NCI-H226 (cell line): ENCODE measurements around the gene AFDN.
A peak's percentile ranks its signal among the peaks of the same experiment; 100 is the strongest.

ENCODE experiments used
- DNase-seq: peaks from one replicate; pipeline ENCODE4 v3.0.0-alpha.2; 2015

AFDN gene

DNA sequence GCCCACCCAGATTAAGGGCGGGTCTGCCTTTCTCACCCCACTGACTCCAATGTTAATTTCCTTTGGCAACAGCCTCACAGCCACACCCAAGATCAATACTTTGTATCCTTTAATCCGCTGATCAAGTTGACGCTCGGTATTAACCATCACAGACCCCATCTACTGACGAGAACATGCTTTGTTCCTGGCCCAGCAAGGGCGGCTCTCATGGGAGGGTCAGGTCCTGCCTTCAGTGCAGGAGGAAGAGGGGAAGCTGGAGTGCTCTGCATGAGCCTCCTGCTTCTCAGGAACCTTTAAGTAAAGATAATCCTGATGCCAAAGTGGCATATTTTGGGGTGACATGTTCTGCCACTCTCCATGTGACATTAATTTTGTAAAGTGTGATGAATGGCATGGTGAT lies 179.1 kb downstream of the AFDN start:
- no peak for DNase-seq

DNA sequence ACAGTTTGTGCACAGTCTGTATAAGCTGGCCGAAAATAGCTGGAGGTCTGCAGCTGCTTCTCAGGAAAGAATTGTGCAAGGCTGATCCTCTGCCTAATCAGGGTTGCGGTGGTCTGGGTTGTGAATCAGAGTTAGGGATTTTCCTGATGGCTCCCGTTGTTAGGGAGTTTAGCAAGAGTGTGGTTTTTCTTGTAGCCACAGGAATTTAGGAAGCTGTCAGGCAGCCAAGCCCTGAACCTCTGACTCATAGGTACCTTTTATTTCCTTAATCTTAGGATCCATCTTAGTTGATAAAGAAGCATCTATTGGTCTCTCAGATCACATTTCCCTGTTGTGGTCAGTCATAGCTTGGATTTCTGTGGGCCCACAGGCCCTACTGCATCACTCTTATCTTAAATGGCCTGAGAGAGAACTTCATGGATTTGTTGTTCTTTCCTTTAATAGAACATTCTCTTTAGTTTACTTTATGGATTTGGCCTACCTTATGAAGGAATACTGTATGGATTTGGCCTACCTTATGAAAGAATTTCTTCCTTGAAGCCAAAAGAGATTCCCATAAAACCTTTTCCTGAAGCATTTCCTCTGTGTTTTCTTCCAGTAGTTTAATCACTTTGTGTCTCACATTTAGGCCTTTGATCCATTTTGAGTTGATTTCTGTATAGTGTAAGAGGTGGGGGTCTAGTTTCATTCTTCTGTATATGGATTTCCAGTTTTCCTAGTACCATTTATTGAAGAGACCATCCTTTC lies 181.1 kb downstream of the AFDN start:
- peak; percentile 98 for DNase-seq

DNA sequence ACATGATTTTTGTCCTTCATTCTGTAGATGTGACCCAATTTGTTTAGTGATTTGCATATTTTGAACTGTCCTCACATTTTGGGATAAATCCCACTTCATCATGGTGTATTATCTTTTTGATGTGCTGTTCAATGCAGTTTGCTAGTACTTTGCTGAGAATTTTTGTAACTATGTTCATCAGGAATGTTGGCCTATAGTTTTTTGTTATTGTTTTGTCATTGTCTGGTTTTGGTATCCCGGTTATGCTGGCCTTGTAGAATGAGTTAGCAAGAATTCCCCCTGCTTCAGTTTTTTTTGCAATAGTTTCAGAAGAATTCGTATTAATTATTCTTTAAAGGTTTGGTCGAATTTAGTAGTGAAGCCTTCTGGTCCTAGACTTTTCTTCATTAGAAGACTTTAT lies 182.6 kb downstream of the AFDN start:
- DNase-seq = no peak

- no peak for DNase-seq
Observed at GRCh38 chr6:168011291-168011690, 184.6 kb downstream of the AFDN start.

GRCh38 chr6:168012431-168013249 lies 185.9 kb downstream of the AFDN start:
- DNase-seq = no peak

- no peak for DNase-seq
Observed at GRCh38 chr6:168013250-168013915, 186.7 kb downstream of the AFDN start.

- no peak for DNase-seq
Observed at GRCh38 chr6:168014428-168014827, 187.7 kb downstream of the AFDN start.

DNA sequence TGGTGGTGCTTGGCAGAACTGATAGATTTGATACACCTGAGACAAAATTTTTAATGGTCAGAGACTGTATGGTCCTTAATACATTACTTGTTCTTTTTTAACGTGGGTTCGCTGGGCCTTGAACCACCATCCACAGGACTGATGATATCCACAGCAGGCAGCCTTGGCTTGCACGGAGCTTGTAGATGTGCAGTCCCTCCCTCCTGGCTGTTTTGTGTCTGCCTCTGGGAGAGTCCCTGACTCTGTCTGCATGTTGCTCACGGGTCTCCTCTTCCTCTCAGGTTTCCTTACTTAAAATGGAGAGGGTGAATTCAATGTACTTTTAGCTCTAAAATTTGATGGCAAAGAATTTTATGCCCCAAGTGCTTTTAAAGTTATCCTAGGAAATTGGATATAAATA lies 188.3 kb downstream of the AFDN start:
- DNase-seq = no peak

DNA sequence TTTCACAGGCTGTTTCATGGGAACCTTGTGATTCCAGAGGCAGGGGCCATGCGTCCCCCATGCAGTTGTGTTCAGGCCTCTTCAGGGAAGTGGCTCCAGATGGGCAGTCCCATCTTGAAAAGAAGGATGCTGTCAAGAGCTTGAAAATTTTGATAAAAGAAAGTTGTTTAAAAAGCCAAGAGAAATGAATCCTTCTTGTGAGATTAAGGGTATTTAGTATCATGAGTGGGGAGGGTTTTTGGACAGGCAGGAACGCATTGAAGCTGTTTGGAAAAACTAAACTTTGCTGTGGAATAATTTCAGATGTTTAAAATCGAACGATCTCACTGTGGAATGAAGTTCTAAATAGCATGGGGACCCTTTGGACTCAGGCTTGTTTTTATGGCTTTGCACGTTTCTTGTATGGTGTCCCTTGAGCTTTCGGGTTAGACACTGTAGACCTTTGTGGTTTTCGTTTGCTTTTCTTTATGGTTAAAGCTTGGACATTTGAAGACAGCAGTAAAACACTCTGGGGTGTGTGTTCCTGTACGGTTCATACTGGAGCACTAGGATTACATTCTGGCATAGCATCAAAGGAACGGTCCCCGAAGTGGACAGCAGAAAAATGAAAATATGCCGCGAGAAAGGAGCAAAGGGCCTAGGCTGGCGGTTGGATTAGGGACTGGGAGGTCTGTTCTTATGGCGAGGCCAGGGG lies 188.9 kb downstream of the AFDN start:
- DNase-seq = no peak

- no peak for DNase-seq
Observed at GRCh38 chr6:168016176-168016620, 189.5 kb downstream of the AFDN start.

DNA sequence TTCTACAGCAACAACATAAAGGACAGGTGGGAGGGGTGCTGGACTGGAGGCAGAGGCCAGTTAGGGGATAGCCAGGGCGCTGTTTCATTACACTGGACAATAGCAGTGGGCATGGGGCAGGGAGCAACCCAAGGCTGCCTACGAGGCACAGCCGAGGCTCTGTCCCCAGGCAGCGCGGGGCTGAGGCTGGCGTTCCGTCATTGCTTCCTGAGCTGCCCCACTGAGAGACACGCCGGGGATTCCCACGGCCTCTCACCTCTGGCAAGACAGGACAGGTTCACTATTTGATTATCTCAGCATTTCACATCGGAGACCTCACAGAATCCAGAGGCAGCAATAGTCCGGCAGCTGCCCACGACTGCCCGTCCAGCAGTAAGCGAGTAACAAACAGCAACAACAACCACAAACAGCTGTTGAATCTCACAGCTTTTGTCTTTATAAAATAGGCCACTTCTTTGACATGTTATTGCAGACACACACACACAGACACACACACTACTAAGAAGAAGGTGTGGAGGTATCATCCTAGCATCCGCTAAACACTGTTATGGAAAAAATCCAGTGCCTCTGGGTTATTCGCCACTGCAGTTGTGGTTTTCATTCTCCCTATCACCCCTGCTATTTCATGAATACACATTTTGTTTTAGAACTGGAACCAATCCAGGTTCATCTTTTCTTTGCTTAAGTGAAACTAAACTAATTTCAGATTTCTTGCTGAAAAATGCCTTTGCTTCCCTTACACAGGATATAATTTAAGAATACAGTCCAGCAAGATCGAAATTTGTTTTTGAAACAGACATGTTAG lies 190.2 kb downstream of the AFDN start:
- no peak for DNase-seq

DNA sequence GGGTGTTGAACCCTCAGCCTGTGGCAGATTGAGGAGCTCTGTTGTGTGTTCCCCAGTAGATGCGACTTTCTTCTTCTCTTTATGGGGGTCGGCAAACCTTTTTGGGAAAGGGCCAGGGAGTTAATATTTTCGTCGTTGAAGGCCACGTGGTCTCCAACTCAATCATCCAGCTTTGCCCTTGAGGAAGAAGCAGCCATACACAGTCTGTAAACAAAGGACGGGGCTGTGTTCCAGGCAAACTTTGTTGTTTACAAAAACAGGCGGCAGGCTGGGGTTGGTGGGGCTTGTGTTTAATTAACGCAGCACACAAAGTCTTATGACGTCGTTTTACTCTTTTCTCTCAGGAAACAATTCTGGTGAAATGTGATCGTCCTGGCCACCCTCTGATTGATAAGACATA lies 190.9 kb downstream of the AFDN start:
- no peak for DNase-seq

DNA sequence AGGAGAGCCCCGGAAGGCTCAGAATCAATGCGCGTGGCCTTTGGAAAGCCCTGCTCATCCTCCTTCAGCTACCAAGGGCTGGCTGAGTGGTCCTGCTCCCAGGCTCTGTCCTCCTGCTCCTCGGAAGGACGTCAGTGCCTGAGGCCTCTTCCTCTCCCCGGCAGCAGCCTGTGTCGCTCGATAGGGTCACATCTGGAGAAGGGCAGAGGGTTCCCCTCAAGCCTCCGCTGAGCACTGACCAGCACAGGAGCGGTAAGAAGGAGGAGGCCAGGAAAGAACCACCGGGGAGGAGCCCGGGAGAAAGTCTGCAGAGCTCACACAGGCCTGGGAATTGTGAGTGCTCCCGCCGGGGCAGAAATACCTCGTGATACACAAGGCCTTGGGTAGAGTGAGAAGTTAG lies 192.0 kb downstream of the AFDN start:
- DNase-seq = no peak

- no peak for DNase-seq
Observed at GRCh38 chr6:168020242-168020641, 193.5 kb downstream of the AFDN start.

DNA sequence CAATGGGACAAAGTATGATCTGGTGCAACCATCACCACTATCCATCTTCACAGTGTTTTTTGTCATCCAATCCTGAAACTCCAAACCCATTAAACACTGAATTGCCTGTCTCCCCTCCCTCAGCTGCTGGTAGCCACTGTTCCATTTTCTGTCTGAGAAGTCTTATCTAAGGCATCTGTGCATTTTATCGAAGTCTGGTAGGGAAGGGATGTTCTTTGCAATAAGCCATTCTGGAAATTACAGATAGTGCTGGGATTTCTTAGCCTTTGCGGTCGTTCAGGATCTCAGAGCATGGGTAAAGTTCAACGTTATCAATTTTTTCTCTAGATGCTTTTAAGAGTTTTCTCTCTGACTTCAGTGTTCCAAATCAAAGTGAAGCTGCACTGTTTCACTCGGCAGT lies 194.9 kb downstream of the AFDN start:
- no peak for DNase-seq
